ENCODE measurements around the gene TPX2. TPM values are rescaled to one million over a fixed set of nuclear protein-coding genes. Genes with fewer than 3 reads are reported as not detected.

The TPX2 gene
- total and polyA plus RNA-seq, 2 experiments from 2014 or later: 12.3 to 120 TPM

DNA sequence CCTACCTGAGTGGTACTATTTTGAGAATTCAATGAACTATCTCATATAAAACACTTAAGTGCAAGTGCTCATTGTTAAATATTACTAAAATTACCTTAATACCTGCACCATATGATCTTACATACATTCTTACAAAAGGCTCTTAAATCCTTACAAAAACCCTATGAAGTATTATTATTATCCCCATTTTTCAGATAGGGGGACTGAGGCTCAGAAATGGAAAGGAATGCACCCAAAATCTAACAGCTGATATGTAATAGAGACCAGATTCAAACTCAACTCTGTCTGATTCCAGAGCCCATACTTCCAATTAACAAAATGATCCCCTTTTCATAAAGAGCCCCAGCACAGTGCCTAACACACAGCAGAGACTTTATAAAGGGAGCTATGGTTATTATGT is 33.9 kb upstream of the TPX2 start:
- TF ChIP-seq, protein P1, sequence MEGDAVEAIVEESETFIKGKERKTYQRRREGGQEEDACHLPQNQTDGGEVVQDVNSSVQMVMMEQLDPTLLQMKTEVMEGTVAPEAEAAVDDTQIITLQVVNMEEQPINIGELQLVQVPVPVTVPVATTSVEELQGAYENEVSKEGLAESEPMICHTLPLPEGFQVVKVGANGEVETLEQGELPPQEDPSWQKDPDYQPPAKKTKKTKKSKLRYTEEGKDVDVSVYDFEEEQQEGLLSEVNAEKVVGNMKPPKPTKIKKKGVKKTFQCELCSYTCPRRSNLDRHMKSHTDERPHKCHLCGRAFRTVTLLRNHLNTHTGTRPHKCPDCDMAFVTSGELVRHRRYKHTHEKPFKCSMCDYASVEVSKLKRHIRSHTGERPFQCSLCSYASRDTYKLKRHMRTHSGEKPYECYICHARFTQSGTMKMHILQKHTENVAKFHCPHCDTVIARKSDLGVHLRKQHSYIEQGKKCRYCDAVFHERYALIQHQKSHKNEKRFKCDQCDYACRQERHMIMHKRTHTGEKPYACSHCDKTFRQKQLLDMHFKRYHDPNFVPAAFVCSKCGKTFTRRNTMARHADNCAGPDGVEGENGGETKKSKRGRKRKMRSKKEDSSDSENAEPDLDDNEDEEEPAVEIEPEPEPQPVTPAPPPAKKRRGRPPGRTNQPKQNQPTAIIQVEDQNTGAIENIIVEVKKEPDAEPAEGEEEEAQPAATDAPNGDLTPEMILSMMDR (IDR thresholded peaks at IDR 0.05; ENCODE audit: low read depth, low read length): no peak
- peaks cover 9% of the 10 kb centered on the region for H3K36me3 ChIP-seq
- H3K27ac ChIP-seq: no peak overlapping the region
- no peaks in the 10 kb centered on the region for H3K9me3 ChIP-seq (ENCODE audit: low read depth)
- H3K4me3 ChIP-seq: no peak overlapping the region
- H3K27me3 ChIP-seq: no peaks in the 10 kb centered on the region
- no peak for DNase-seq (ENCODE audit: low read depth in 1 of 2, low spot score in 1 of 2)
- no peaks in the 10 kb centered on the region for H3K4me1 ChIP-seq (ENCODE audit: low read depth)

- peaks cover 9% of the 10 kb centered on the region for H3K36me3 ChIP-seq
- H3K27ac ChIP-seq: peak overlapping the region; percentile 34
- no peak overlapping the region for H3K4me3 ChIP-seq
- no peaks in the 10 kb centered on the region for H3K27me3 ChIP-seq
- TF ChIP-seq, protein P1 (IDR thresholded peaks at IDR 0.05; ENCODE audit: low read depth, low read length): no peak
- no peaks in the 10 kb centered on the region for H3K9me3 ChIP-seq (ENCODE audit: low read depth)
- no peaks in the 10 kb centered on the region for H3K4me1 ChIP-seq (ENCODE audit: low read depth)
- no peak for DNase-seq (ENCODE audit: low read depth in 1 of 2, low spot score in 1 of 2)
Observed at GRCh38 chr20:31705598-31706597, 33.2 kb upstream of the TPX2 start.

GRCh38 chr20:31706607-31707257 is 32.4 kb upstream of the TPX2 start:
- Histone ChIP-seq H3K36me3 (peaks cover 9% of the 10 kb centered on the region), H3K27me3 (no peaks in the 10 kb centered on the region), H3K9me3 (ENCODE audit: low read depth) (no peaks in the 10 kb centered on the region), H3K4me1 (ENCODE audit: low read depth) (peaks cover under 1% of the 10 kb centered on the region), H3K4me3 (no peak overlapping the region), H3K27ac (peak overlapping the region; percentile 34)
- peak in 1 of 2 donors; percentile 73 for DNase-seq (ENCODE audit: low read depth in 1 of 2, low spot score in 1 of 2)
- TF ChIP-seq, protein P1 (IDR thresholded peaks at IDR 0.05; ENCODE audit: low read depth, low read length): no peak

- H3K27me3 ChIP-seq: no peaks in the 10 kb centered on the region
- H3K9me3 ChIP-seq (ENCODE audit: low read depth): no peaks in the 10 kb centered on the region
- peaks cover 9% of the 10 kb centered on the region for H3K36me3 ChIP-seq
- DNase-seq (ENCODE audit: low read depth in 1 of 2, low spot score in 1 of 2): no peak
- no peak overlapping the region for H3K27ac ChIP-seq
- H3K4me3 ChIP-seq: no peak overlapping the region
- TF ChIP-seq, protein P1 (IDR thresholded peaks at IDR 0.05; ENCODE audit: low read depth, low read length): no peak
- peaks cover 6% of the 10 kb centered on the region for H3K4me1 ChIP-seq (ENCODE audit: low read depth)
Observed at GRCh38 chr20:31707258-31707615, 31.9 kb upstream of the TPX2 start.

DNA sequence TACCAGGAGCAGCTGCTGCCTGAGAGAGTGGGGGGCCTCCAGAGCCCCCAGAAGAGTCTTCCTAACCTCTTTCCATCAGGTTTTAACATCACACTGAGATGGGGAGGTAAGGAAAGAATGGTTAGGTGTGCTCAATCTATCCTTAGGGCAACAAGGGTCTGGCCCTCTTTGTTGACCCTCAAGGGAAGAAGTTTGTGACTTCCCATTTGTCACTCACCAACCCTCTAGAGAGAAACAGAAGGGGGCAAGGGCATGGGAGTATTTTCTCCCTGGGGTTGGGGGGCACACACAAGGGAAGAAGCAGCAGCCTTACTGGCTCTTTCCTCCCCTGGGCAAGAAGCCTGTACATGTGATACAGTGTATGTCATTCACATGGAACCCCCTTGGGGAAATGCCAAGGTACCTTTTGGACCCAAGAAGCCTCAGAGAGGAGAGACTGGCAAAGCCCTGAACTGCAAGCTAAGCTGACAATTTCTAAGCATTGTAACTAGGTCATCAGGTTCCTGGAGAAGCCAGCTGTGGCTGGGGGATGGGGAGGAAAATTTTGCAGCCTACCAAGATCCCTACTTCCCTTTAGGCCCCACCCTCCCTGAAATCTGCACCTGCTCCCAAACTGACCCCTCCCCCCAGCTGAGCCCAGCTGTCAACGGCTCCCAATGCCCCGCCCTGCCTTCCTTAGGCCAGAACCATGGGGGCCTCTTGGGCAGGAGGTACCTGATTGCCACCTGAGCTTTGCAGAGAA is 30.9 kb upstream of the TPX2 start:
- H3K9me3 ChIP-seq (ENCODE audit: low read depth): no peaks in the 10 kb centered on the region
- TF ChIP-seq, protein P1 (IDR thresholded peaks at IDR 0.05; ENCODE audit: low read depth, low read length): no peak
- DNase-seq (ENCODE audit: low read depth in 1 of 2, low spot score in 1 of 2): no peak
- H3K4me3 ChIP-seq: no peak overlapping the region
- no peaks in the 10 kb centered on the region for H3K27me3 ChIP-seq
- peaks cover 9% of the 10 kb centered on the region for H3K36me3 ChIP-seq
- no peak overlapping the region for H3K27ac ChIP-seq
- peaks cover 15% of the 10 kb centered on the region for H3K4me1 ChIP-seq (ENCODE audit: low read depth)
